ENCODE measurements around the gene MGLL.

Gene MGLL

DNA sequence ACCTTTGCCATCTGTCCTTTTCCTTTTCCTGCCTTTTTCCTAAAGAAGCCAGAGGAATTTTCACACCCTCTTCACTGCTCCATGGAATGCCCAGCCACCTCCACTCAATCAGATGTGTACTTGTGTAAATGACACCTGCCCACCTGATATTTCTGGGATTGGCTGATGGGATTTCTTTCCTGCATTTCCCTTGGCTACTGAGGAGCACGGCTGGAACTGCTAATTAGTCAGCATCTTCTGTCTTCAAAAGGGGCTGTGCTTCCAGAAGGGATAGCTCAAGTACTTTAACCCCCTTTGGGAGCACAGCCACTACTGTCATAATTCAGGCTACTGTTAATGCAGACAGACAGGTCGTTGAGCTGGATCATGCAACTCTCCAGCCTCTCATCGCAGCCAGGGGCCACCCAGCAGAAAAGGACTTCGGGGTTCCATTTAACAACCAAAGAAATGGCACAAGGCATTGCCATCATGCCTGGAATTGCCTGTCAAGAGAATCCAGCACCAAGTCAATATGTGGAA is 38.6 kb downstream of the MGLL start:
- no peaks in the 10 kb centered on the region for H3K27me3 ChIP-seq (replicated peaks; ENCODE audit: insufficient read depth, low read length)
- no peaks in the 10 kb centered on the region for H3K79me2 ChIP-seq (ENCODE audit: low read length)
- 0 out of 2 replicates have a peak, but pooled peaks cover 4% of the 10 kb centered on the region for H3K4me1 ChIP-seq (ENCODE audit: low read length)
- H3K4me2 ChIP-seq (ENCODE audit: low read depth, low read length) = no peak overlapping the region
- H2AFZ ChIP-seq (ENCODE audit: low read length) = no peak overlapping the region
- H3K36me3 ChIP-seq (replicated peaks; ENCODE audit: insufficient read depth, low read length) = no peaks in the 10 kb centered on the region
- no peak overlapping the region for H3K27ac ChIP-seq (ENCODE audit: low read length)
- no peaks in the 10 kb centered on the region for H3K9me2 ChIP-seq (replicated peaks; ENCODE audit: insufficient read depth, low read length)
- TF ChIP-seq CTCF (IDR thresholded peaks at IDR 0.05; ENCODE audit: low read length) (no peak), EZH2phosphoT487 (IDR thresholded peaks at IDR 0.05; ENCODE audit: low read length) (no peak)
- H3F3A ChIP-seq (ENCODE audit: insufficient read depth, low read length) = no peaks in the 10 kb centered on the region
- H3K4me3 ChIP-seq (ENCODE audit: low read length) = no peak overlapping the region
- no peak for DNase-seq
- H3K9me3 ChIP-seq (replicated peaks; ENCODE audit: insufficient read depth, low read length) = no peaks in the 10 kb centered on the region
- H4K20me1 ChIP-seq (ENCODE audit: insufficient read depth, low read length) = no peaks in the 10 kb centered on the region
- no peak overlapping the region for H3K9ac ChIP-seq (ENCODE audit: low read length)

DNA sequence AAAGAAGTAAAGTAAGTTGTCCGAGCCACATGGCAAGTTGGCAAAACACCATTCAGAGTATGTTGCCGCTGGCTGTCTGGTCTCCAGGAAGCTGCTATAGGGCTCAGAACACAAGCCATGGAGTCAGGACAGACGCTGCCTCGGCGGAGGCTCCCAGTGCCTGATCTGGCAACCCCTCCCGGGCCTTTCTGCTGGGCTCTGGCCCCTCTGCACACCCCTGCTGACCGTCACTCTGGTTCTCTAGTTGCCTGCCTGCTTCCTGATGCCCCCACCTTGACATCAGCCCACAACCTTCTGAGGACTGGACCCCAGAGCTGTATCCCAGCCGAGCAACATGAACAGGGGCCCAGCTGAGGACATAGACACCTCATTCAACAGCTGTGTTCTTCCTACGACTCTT is 39.1 kb downstream of the MGLL start:
- H3K27me3 ChIP-seq (replicated peaks; ENCODE audit: insufficient read depth, low read length) = no peaks in the 10 kb centered on the region
- 0 out of 2 replicates have a peak, but pooled peaks cover 4% of the 10 kb centered on the region for H3K4me1 ChIP-seq (ENCODE audit: low read length)
- no peaks in the 10 kb centered on the region for H3K9me2 ChIP-seq (replicated peaks; ENCODE audit: insufficient read depth, low read length)
- no peaks in the 10 kb centered on the region for H3K36me3 ChIP-seq (replicated peaks; ENCODE audit: insufficient read depth, low read length)
- no peak overlapping the region for H3K4me2 ChIP-seq (ENCODE audit: low read depth, low read length)
- no peak overlapping the region for H3K9ac ChIP-seq (ENCODE audit: low read length)
- H2AFZ ChIP-seq (ENCODE audit: low read length) = no peak overlapping the region
- TF ChIP-seq CTCF (IDR thresholded peaks at IDR 0.05; ENCODE audit: low read length) (no peak), EZH2 (optimal IDR thresholded peaks at IDR 0.05; ENCODE audit: low read depth, low read length) (no peak), EZH2phosphoT487 (IDR thresholded peaks at IDR 0.05; ENCODE audit: low read length) (no peak)
- no peaks in the 10 kb centered on the region for H3F3A ChIP-seq (ENCODE audit: insufficient read depth, low read length)
- H3K27ac ChIP-seq (ENCODE audit: low read length) = no peak overlapping the region
- no peak overlapping the region for H3K4me3 ChIP-seq (ENCODE audit: low read length)
- no peaks in the 10 kb centered on the region for H4K20me1 ChIP-seq (ENCODE audit: insufficient read depth, low read length)
- no peak for DNase-seq
- H3K9me3 ChIP-seq (replicated peaks; ENCODE audit: insufficient read depth, low read length) = no peaks in the 10 kb centered on the region
- H3K79me2 ChIP-seq (ENCODE audit: low read length) = no peaks in the 10 kb centered on the region

GRCh38 chr3:127781411-127782001 is 40.8 kb downstream of the MGLL start:
- Histone ChIP-seq H3F3A (ENCODE audit: insufficient read depth, low read length) (no peaks in the 10 kb centered on the region), H3K79me2 (ENCODE audit: low read length) (no peaks in the 10 kb centered on the region), H3K9me2 (replicated peaks; ENCODE audit: insufficient read depth, low read length) (no peaks in the 10 kb centered on the region), H4K20me1 (ENCODE audit: insufficient read depth, low read length) (no peaks in the 10 kb centered on the region), H3K4me2 (ENCODE audit: low read depth, low read length) (no peak overlapping the region), H3K9ac (ENCODE audit: low read length) (no peak overlapping the region), H3K36me3 (replicated peaks; ENCODE audit: insufficient read depth, low read length) (no peaks in the 10 kb centered on the region), H3K27me3 (replicated peaks; ENCODE audit: insufficient read depth, low read length) (no peaks in the 10 kb centered on the region), H3K9me3 (replicated peaks; ENCODE audit: insufficient read depth, low read length) (no peaks in the 10 kb centered on the region), H3K27ac (ENCODE audit: low read length) (no peak overlapping the region), H2AFZ (ENCODE audit: low read length) (no peak overlapping the region), H3K4me1 (ENCODE audit: low read length) (0 out of 2 replicates have a peak, but pooled peaks cover 4% of the 10 kb centered on the region), H3K4me3 (ENCODE audit: low read length) (no peak overlapping the region)
- no peak for DNase-seq
- TF ChIP-seq EZH2 (optimal IDR thresholded peaks at IDR 0.05; ENCODE audit: low read depth, low read length) (no peak), EZH2phosphoT487 (IDR thresholded peaks at IDR 0.05; ENCODE audit: low read length) (no peak), CTCF (IDR thresholded peaks at IDR 0.05; ENCODE audit: low read length) (no peak)

Data from MM.1S (cell line).